ENCODE results near the gene SMIM30.

Gene SMIM30

GRCh38 chr7:113083132-113083815 is 35.1 kb downstream of the SMIM30 start:
- in situ Hi-C loops (cut with MboI; ENCODE audit: low pct_unique_long_range_greater_than_20kb, low sequenced_read_pairs, unreplicated experiment) = no loop called here
- TF ChIP-seq CTCF (IDR thresholded peaks at IDR 0.05; ENCODE audit: extremely low read depth, insufficient read depth, missing control alignments) = no peak
- no peak for DNase-seq (ENCODE audit: low spot score)

- no peak for DNase-seq (ENCODE audit: low spot score)
- no peak for TF ChIP-seq CTCF (IDR thresholded peaks at IDR 0.05; ENCODE audit: extremely low read depth, insufficient read depth, missing control alignments)
- in situ Hi-C loops (cut with MboI; ENCODE audit: low pct_unique_long_range_greater_than_20kb, low sequenced_read_pairs, unreplicated experiment) = no loop called here
Observed at GRCh38 chr7:113078331-113078730, 40.0 kb downstream of the SMIM30 start.

- DNase-seq (ENCODE audit: low spot score) = no peak
- in situ Hi-C loops (cut with MboI; ENCODE audit: low pct_unique_long_range_greater_than_20kb, low sequenced_read_pairs, unreplicated experiment) = no loop called here
- TF ChIP-seq CTCF (IDR thresholded peaks at IDR 0.05; ENCODE audit: extremely low read depth, insufficient read depth, missing control alignments) = no peak
Observed at GRCh38 chr7:113076703-113077102, 41.7 kb downstream of the SMIM30 start.

GRCh38 chr7:113071465-113071864 is 46.9 kb downstream of the SMIM30 start:
- DNase-seq (ENCODE audit: low spot score) = no peak
- no peak for TF ChIP-seq CTCF (IDR thresholded peaks at IDR 0.05; ENCODE audit: extremely low read depth, insufficient read depth, missing control alignments)
- in situ Hi-C loops (cut with MboI; ENCODE audit: low pct_unique_long_range_greater_than_20kb, low sequenced_read_pairs, unreplicated experiment) = no loop called here

All from GM13977 (cell line).